Fibroblast of peridontal ligament (primary cell): Measurements from ENCODE around the gene RITA1.

Experiments used
- DNase-seq: peaks from one replicate; pipeline ENCODE4 v3.0.0-alpha.2; 2010; ENCODE audit errors: extremely low read depth

The RITA1 gene

GRCh38 chr12:113179023-113179422 is 6.5 kb upstream of the RITA1 start:
- DNase-seq = no peak

- DNase-seq = no peak
Observed at GRCh38 chr12:113180333-113180732, 5.2 kb upstream of the RITA1 start.

GRCh38 chr12:113181975-113182374 is 3.5 kb upstream of the RITA1 start:
- no peak for DNase-seq

DNA sequence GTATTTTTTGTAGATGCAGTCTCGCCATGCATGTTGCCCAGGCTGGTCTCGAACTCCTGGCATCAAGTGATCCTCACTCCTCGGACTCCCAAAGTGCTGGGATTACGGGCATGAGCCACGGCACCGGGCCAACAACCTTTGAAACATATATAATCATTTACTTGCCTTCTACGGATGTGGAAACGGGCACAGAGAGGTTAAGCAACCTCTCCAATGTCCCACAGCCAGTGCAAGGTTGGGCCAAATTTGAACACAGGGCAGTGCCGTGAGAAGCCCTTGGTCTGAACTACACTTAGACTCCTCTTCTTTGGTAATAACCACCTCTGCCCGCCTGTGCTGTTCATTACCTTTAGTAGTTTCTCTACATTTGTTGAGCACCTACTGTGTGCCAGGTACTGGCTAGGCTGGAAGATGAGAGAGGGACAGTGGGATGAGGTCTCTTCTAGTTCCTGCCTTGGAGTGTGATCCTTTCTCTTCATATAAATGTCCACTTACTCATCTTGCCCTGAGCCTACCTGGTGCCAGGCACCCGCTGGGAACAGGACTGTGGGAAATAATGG is 2.4 kb upstream of the RITA1 start:
- DNase-seq = no peak

- DNase-seq = no peak
Observed at GRCh38 chr12:113184098-113184899, 1.2 kb upstream of the RITA1 start.

- peak; percentile 92 for DNase-seq
Observed at GRCh38 chr12:113184900-113185179, 681 bp upstream of the RITA1 start.

GRCh38 chr12:113186033-113186365 is 478 bp downstream of the RITA1 start:
- DNase-seq = peak; percentile 31

- no peak for DNase-seq
Observed at GRCh38 chr12:113186666-113187325, 1.3 kb downstream of the RITA1 start.

- no peak for DNase-seq
Observed at GRCh38 chr12:113189361-113189760, 3.8 kb downstream of the RITA1 start.

DNA sequence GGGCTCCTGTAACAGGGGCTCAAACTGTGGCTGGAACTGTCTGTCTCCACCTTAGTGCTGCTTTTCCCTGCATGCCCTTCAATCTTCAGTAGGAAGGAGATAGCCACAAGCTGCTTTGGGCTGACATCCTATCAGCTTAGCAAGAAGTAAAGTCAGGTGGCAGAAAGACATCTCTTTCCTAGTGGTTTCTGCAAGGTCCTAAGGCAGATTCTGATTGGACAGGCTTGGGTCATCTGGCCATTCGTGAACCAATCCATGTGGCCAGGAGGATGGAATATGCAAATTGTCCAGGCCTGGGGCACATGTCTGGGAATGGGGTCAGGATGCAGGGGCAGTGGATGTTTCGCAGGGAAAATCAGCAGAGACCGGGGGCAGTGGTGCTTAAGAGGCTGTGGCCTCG is 5.2 kb downstream of the RITA1 start:
- DNase-seq = no peak

- no peak for DNase-seq
Observed at GRCh38 chr12:113191227-113191626, 5.7 kb downstream of the RITA1 start.

DNA sequence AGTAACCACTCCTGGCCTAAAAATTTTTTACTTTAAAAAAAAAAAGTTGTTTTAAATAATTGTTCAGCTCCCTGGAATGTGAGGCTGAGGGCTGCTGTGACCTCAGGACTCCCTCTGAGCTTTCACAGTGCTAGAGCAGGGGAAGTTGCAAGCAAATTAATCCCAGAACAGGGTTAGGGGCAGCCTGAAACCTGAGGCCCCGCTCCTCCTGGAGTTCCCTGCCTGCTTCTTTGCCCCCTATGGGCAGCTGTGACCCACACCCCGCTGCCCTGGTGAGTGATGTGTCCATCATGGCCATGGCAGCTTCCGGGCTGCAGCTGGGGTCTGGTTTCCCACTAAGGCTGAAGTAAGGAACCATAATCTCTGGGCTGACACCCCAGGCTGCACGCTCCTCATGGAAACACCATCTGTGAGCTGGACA is 9.5 kb downstream of the RITA1 start:
- peak; percentile 63 for DNase-seq

DNA sequence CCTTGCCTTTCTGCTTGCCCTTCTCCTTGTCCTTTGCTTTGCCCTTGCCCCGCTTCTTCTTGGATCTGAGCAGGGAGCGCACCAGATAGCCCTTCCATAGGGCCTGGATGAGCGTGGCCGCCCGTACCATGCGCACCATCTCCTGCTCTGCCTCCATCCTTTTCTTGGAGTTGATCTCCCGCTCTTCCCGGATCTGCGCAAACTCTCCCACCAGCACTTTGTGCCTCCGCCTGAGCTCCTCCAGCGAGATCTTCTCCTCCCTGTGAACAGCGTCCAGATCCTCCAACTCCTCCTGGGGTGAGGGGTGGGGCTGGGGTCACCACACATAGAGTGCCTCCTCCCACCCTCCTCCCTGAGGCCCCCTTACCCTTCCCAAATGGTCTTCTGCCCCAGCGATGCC is 10.1 kb downstream of the RITA1 start:
- DNase-seq = no peak

DNA sequence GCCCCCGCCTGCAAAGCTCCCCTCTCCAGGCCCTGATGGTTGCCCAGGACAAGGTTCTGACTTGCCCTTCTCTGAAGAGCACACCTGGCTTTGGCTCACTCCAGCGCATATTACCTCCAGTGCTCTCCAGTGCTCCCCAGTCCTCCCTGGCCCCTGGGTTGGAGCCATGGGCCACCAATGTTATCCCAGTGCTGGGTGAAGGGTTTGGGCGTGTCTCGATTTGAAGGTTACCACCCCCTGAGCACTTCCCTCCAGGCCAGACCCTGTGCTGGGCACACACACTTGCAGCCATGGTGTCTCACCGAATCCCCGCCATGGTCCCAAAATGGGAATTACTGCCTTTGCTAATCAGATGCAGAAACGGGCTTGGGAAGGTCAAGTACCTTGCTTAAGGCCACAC is 11.1 kb downstream of the RITA1 start:
- DNase-seq = no peak

GRCh38 chr12:113196990-113197389 is 11.5 kb downstream of the RITA1 start:
- DNase-seq = peak; percentile 83

DNA sequence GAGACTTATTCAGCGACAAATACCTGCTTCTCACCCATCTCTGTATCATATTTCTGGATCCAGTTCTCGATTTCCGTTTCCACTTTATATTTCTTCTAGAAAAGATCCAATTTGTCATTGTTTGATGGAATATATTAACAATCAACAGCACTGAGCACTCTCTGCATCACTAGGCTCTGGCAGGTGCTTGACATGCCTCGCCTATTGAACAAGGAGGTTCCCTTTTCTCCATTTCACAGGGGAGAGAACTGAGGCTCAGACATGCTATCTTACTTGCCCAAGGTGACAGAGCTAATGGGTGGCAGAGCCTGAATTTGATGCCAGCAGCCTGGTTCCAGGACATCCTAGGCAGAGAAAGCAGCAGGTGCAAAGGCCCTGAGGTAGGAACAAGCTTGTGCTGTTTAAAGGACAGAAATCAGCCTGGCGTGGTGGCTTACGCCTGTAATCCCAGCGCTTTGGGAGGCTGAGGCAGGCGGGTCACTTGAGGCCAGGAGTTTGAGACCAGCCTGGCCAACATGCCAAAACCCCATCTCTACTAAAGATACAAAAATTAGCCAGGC is 12.1 kb downstream of the RITA1 start:
- no peak for DNase-seq

DNA sequence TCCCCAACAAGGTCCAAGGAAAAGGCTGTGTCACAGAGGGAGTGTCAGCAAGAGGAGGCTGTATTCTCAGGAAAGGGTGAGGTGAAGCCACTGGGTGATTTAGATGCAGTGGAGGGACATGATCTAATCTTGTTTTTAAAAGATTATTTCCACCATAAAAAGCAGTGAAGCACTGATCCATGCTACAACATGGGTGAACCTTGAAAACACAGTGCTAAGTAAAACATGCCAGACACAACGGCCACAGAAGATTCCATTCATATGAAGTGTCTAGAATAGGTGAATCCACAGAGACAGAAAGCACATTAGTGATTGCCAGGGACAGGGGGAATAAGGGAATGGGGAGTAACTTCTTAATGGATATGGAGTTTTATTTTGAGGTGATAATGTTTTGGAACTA is 12.8 kb downstream of the RITA1 start:
- DNase-seq = no peak

DNA sequence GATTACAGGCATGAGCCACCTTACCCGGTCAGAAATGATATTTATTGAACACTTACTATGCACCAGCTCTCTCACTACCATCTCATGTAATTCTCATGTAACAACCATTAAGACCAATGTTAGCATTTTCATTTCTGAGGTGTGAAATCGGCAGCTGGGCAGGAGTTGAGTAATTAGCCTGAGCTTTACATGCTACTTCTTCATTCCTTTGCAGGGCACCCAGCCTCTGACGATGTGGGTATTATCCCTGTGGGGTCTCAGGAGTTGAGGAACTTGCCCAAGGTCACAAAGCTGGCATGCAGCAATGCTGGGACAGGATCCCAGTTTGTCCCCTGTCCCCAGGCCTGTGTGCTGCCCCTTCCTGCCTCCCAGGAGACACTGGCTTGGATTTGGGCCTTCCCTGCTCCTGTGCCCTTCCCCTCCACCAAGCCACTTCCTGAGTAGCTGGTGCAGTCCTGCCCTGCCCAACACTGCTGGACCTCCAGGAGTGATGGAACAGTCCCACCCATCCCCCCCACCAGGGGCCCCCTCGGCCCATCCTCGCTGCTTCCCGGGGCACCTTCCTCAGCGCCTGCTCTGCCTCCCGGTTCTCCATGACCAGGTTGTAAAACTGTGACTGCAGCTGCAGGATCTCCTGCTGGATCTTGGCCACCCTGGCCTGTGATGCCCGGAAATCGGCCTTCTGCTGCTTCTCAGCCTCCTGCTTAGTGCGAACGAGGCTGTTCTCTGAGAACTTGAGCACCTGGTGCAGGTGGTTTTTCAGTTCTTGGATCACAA is 14.7 kb downstream of the RITA1 start:
- no peak for DNase-seq

DNA sequence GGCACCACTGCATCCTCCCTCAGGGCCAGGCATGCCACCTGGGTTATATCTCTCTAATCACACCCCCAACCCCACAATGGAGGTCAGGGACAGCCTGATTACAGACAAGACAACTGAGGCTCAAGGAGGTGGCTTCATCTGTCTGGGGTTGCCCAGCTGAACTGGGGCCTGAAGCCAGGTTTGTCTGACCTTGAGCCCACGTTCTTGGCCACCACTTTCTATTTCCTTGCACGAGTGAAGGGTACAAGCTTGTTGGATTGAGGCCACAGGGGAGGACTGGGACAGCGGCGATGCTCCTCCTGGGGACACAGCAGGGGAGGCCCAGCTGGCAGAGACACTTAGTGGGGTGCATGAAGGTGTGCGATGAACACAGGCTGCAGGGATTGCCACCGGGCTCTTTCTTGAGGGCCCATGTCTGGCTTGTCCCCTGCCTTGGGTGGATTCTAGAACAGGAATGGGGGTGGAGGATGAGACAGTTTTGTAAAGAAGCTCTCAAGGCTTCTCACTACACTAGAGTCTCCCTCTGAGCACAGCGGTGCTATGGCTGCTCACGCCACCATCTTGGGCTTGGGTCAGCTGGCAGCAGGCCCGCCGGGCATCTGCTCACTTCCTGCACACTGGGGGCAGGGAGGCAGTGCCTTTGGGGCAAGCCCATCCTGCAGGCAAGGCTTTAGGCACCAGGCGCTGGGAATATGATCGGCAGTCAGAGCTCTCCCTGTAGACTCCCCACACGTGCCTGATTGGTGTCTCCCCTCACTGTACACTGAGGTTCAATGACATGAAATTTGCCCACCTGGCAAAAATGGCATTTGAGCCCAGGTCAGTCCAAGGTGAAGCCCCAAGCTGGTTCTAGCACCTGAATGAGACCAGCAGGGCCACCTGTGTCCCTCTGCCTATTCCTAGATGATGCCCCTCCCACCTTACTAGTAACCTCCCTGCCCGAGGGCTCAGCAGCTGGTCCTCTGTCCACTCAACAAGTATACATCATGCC is 16.0 kb downstream of the RITA1 start:
- no peak for DNase-seq

- no peak for DNase-seq
Observed at GRCh38 chr12:113202300-113203075, 17.0 kb downstream of the RITA1 start.
